ENCODE measurements around the gene RGS3.

The RGS3 gene

GRCh38 chr9:113592876-113593575 lies 129.5 kb downstream of the RGS3 start:
- Histone ChIP-seq H3K4me1 (ENCODE audit: control insufficient read depth, insufficient read depth, low read length) (no peaks in the 10 kb centered on the region), H3K4me3 (ENCODE audit: low read depth, low read length) (no peak overlapping the region), H3K36me3 (ENCODE audit: control insufficient read depth in 2 of 2, insufficient read depth in 1 of 2, low read length in 2 of 2) (peaks cover 0 to 11% of the 10 kb centered on the region in 2 experiments; a peak in 1 of 3 replicates), H3K9me3 (ENCODE audit: control insufficient read depth, insufficient read depth, low read depth, low read length) (no peaks in the 10 kb centered on the region), H3K27ac (ENCODE audit: extremely low read depth, low read depth, low read length) (no peak overlapping the region)
- CTCF ChIA-PET, result interaction anchor here (0.6 to 20.2 kb wide), 16 partner anchors 9 to 297 kb away, joined by 3 to 831 read pairs (median 4); no protein-coding TSS in a partner anchor
- POLR2A ChIA-PET, result no interaction called here
- no peak for TF ChIP-seq SALL2 (tag by site-specific recombination; IDR thresholded peaks at IDR 0.05; ENCODE audit: borderline replicate concordance)
- no peak for TF ChIP-seq ZNF121 (tag by site-specific recombination; IDR thresholded peaks at IDR 0.05)
- TF ChIP-seq ZNF19 (tag by site-specific recombination; IDR thresholded peaks at IDR 0.05; ENCODE audit: low read depth), result no peak
- TF ChIP-seq ZNF324 (tag by site-specific recombination; IDR thresholded peaks at IDR 0.05), result no peak
- no peak for TF ChIP-seq ZNF548 (tag by site-specific recombination; IDR thresholded peaks at IDR 0.05)
- TF ChIP-seq ZNF791 (tag by site-specific recombination; IDR thresholded peaks at IDR 0.05), result no peak
- TF ChIP-seq ZNF558 (tag by site-specific recombination; IDR thresholded peaks at IDR 0.05), result no peak

GRCh38 chr9:113593682-113594281 lies 130.3 kb downstream of the RGS3 start:
- ChIA-PET CTCF (interaction anchor here (0.6 to 20.2 kb wide), 7 partner anchors 8 to 894 kb away, joined by 3 to 831 read pairs (median 33); no protein-coding TSS in a partner anchor), POLR2A (interaction anchor here (0.6 kb wide), 2 partner anchors 12 to 394 kb away, joined by 3 to 4 read pairs; no protein-coding TSS in a partner anchor)
- Histone ChIP-seq H3K4me3 (ENCODE audit: low read depth, low read length) (no peak overlapping the region), H3K27ac (ENCODE audit: extremely low read depth, low read depth, low read length) (no peak overlapping the region), H3K4me1 (ENCODE audit: control insufficient read depth, insufficient read depth, low read length) (no peaks in the 10 kb centered on the region), H3K36me3 (ENCODE audit: control insufficient read depth in 2 of 2, insufficient read depth in 1 of 2, low read length in 2 of 2) (peaks cover 0 to 11% of the 10 kb centered on the region in 2 experiments; a peak in 1 of 3 replicates), H3K9me3 (ENCODE audit: control insufficient read depth, insufficient read depth, low read depth, low read length) (no peaks in the 10 kb centered on the region)
- TF ChIP-seq GLIS2 (tag by site-specific recombination; IDR thresholded peaks at IDR 0.05), result peak; percentile 50
- TF ChIP-seq ZNF366 (tag by site-specific recombination; conservative IDR thresholded peaks at IDR 0.05), result no peak
- peak; percentile 80 for TF ChIP-seq SP2 (tag by site-specific recombination; IDR thresholded peaks at IDR 0.05)
- TF ChIP-seq ZNF571 (tag by site-specific recombination; IDR thresholded peaks at IDR 0.05), result no peak
- peak; percentile 15; the same call in 1 of the 2 replicates for TF ChIP-seq IKZF3 (tag by site-specific recombination; IDR thresholded peaks at IDR 0.05)
- peak; percentile 58; the same call in 1 of the 2 replicates for TF ChIP-seq ZNF362 (tag by site-specific recombination; IDR thresholded peaks at IDR 0.05)
- TF ChIP-seq ZNF169 (tag by site-specific recombination; IDR thresholded peaks at IDR 0.05), result no peak
- TF ChIP-seq PATZ1 (tag by site-specific recombination; IDR thresholded peaks at IDR 0.05), result peak; percentile 48; the same call in 1 of the 2 replicates
- TF ChIP-seq ZFP69B (tag by site-specific recombination; IDR thresholded peaks at IDR 0.05), result 0 out of 2 replicates have a peak, but pooled peaks have one; percentile 33
- peak; percentile 63 for TF ChIP-seq GLIS1 (tag by site-specific recombination; IDR thresholded peaks at IDR 0.05)
- TF ChIP-seq TRIM28 (IDR thresholded peaks at IDR 0.05; ENCODE audit: borderline replicate concordance, low read length), result peak; percentile 72
- peak; percentile 67 for TF ChIP-seq ZNF398 (tag by site-specific recombination; IDR thresholded peaks at IDR 0.05)
- no peak for TF ChIP-seq GLI2 (tag by site-specific recombination; IDR thresholded peaks at IDR 0.05; ENCODE audit: borderline replicate concordance, low read depth)
- no peak for TF ChIP-seq ZNF202 (tag by site-specific recombination; IDR thresholded peaks at IDR 0.05; ENCODE audit: borderline replicate concordance)
- TF ChIP-seq PRDM6 (tag by site-specific recombination; IDR thresholded peaks at IDR 0.05), result no peak
- TF ChIP-seq ZBTB17 (tag by site-specific recombination; IDR thresholded peaks at IDR 0.05), result peak; percentile 67
- peak; percentile 37; the same call in 1 of the 2 replicates for TF ChIP-seq ZNF335 (tag by site-specific recombination; conservative IDR thresholded peaks at IDR 0.05)
- no peak for TF ChIP-seq INSM2 (tag by site-specific recombination; IDR thresholded peaks at IDR 0.05)

Data from HEK293 (cell line).